C4-2B (cell line): ENCODE results near the gene COBL.

Experiments used
- H3K27ac ChIP-seq: fragments of 450-650 bp; 2 replicates; pipeline ENCODE4 v1.5.1; 2017
- CTCF ChIP-seq: fragments of 450-650 bp; conservative IDR thresholded peaks from 2 replicates; pipeline ENCODE4 v1.5.1; 2017; ENCODE audit warnings: mild to moderate bottlenecking
- ZFX ChIP-seq: fragments of 450-650 bp; IDR thresholded peaks from 2 replicates; pipeline ENCODE4 v1.6.1; 2017

The COBL gene

GRCh38 chr7:51121036-51121790 is 195.4 kb downstream of the COBL start:
- no peak overlapping the region for H3K27ac ChIP-seq
- no peak for TF ChIP-seq CTCF
- TF ChIP-seq ZFX, result no peak

- no peak overlapping the region for H3K27ac ChIP-seq
- no peak for TF ChIP-seq ZFX
- TF ChIP-seq CTCF, result no peak
Observed at GRCh38 chr7:51118628-51119027, 198.0 kb downstream of the COBL start.

GRCh38 chr7:51114501-51114900 is 202.1 kb downstream of the COBL start:
- TF ChIP-seq CTCF (no peak), ZFX (no peak)
- no peak overlapping the region for H3K27ac ChIP-seq

GRCh38 chr7:51113962-51114361 is 202.6 kb downstream of the COBL start:
- H3K27ac ChIP-seq, result no peak overlapping the region
- TF ChIP-seq CTCF, result no peak
- no peak for TF ChIP-seq ZFX

- no peak for TF ChIP-seq ZFX
- no peak for TF ChIP-seq CTCF
Observed at GRCh38 chr7:51113560-51113959, 203.0 kb downstream of the COBL start.

GRCh38 chr7:51111241-51111940 is 205.2 kb downstream of the COBL start:
- no peak for TF ChIP-seq ZFX
- no peak for TF ChIP-seq CTCF
- no peak overlapping the region for H3K27ac ChIP-seq

More at GRCh38 chr7:51113560-51113959, 203.0 kb downstream of the COBL start:
- H3K27ac ChIP-seq, result no peak overlapping the region

GRCh38 chr7:51108134-51108533 is 208.5 kb downstream of the COBL start:
- TF ChIP-seq CTCF, result no peak
- TF ChIP-seq ZFX, result no peak
- no peak overlapping the region for H3K27ac ChIP-seq
